GM21526 (cell line): ENCODE results near the gene YKT6.
"Not testable (repeated sequence)": the region's sequence is repeated elsewhere in the genome, so short reads cannot be mapped to it uniquely, and the experiment has no call there.

Experiments
- ATAC-seq: cut with Tn5 transposase; IDR thresholded peaks from one replicate; pipeline ENCODE4 v1.9.1; 2021; ENCODE audit warnings: moderate library complexity; ENCODE audit not compliant: unreplicated experiment, low FRiP score

The YKT6 gene

DNA sequence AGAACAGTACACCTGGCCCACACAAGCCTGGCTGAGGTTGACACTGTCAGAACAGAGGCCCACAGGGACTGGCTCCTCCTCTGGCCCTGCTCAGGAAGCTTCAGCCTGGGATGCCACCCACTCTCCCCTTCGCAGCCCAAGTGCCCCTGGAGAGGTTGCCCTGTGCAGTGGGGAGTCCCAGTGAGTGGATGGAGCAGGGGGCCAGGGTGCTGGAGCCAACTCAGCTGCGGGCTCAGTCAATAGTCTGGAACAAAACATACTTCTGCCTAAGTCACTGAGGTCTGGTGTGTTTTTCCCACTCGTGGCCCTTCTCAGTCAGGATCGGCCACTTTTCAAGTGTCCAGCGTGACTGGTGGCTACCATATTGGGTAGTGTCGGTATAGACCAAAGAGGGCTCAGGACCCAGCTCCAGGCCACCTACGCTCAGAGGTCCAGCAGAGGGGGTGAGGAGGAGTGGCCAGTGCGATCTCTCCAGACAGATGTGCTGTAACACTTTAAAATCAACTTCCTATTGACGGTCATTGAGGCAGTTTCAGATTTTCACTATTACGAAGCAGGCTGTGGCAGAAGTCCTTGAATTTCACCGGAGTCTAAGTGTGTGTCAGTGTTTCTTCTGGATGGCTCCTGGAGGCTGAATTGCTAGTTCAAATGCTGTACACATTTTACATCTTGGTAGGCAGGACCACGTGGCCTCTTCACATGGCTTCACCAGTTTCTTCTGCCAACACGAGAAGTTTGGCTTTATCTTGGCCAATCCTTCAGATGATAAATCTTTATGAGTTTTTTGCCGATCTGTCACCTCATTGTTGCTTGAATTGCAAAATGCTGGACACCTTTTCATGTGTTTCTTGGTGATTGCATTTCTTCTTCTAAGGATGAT is 10.5 kb upstream of the YKT6 start:
- no peak for ATAC-seq

DNA sequence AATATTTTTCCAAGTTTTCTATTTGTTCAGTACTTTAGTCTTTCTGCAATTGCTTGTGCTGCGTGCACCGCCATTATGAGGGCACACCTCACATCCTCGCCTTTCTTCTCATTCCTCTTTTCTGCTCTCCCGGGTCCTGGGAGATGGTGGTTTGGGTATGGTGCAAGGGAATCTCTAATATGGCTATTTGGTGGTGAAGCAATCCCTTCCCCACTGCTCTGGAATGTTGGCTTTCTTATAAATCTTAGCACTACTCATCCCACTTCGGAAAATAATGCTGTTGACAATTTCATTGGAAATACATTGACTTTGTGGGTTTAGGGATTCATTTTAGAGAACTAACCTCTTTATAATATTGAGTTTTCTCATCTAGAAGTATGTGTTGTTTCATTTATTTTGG is 9.6 kb upstream of the YKT6 start:
- no peak for ATAC-seq

- ATAC-seq: no peak
Observed at GRCh38 chr7:44193011-44193802, 7.6 kb upstream of the YKT6 start.

- ATAC-seq: no peak
Observed at GRCh38 chr7:44194069-44194468, 6.7 kb upstream of the YKT6 start.

DNA sequence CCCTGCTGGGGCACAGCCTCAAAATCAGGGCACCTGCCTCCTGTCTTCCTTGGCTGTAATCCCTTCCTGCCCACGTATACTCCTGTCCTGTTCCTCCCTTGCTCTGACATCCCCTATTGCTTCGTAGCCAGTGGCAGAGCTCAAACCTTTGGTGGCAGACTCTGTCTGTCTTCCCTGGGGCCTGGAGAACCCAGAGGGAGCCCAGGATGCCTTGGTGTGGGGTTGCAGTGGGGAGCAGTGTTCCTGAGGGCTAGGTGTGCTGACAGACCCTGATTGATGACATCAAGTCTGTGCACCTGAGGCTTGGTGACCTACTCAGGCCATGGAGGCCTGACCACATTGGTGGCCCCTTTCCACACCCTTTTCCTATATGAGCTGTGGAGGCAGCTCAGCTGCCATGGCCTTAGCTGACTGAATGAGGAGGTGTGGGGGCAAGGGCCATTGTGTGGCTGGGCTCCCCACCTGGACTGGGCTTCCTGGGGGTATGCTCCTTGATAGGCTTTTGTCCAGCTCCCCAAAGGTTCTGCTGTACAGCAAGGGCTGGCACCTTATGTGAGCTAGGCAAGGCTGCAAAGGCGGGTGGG is 6.1 kb upstream of the YKT6 start:
- no peak for ATAC-seq

GRCh38 chr7:44195889-44196288 is 4.9 kb upstream of the YKT6 start:
- no peak for ATAC-seq

- no peak for ATAC-seq
Observed at GRCh38 chr7:44196450-44196872, 4.3 kb upstream of the YKT6 start.

DNA sequence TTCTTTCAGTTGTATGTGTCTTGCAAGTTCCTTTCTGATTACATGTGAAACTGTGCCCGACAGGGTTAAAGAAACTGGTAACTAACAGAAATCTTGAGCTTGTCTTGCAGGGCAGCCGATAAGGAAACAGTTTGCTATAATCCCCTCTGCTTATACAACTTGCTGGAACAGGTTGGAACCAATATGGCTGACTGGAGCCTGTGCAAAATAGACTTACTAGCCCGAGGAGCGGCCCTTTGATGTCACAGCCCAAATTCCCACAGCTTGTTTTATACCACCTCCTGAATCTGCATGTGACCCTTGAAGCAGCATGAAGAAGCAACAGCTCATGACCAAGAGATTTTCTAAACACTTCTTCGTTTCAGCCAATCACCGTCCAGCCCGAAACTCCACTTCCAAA is 3.3 kb upstream of the YKT6 start:
- no peak for ATAC-seq

- not testable (repeated sequence) for ATAC-seq
Observed at GRCh38 chr7:44200163-44200562, 615 bp upstream of the YKT6 start.

GRCh38 chr7:44201813-44202212 is 1.0 kb downstream of the YKT6 start:
- ATAC-seq: no peak

- no peak for ATAC-seq
Observed at GRCh38 chr7:44206008-44206407, 5.2 kb downstream of the YKT6 start.

DNA sequence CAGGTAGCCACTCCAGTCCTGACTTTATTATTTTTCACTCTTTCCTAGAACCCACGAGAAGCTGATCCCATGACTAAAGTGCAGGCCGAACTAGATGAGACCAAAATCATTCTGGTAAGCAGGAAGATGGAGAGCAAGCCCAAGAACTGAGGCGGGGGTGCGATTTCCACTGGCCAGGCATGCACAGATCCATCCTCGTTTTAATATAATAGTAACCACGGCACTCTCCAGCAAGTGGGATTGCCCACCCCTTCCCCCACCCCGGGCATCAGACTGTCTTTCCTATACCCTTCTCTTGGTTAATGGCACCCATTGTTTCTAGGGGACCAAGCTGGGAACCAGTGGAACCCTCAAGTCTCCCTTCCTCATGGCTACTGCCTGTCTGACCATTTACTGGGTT is 7.3 kb downstream of the YKT6 start:
- no peak for ATAC-seq

DNA sequence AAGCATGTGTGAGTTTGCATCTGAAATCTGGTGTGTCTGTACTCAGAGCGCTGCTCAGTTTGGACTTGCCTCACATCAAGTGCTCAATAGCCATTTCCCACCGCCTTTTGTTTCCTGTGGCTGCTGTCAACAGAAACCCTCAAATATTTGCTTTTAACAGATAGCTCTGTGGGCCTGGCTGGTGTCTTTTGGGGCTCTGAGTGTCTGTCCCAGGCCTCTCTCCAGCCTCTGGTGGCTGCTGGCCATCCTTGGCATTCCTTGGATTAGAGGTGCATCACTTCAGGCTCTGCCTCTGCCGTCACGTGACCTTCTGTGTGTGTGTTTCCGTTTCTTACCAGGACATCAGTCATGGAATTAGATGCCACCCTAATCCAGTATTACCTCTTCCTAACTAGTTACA is 9.3 kb downstream of the YKT6 start:
- no peak for ATAC-seq

DNA sequence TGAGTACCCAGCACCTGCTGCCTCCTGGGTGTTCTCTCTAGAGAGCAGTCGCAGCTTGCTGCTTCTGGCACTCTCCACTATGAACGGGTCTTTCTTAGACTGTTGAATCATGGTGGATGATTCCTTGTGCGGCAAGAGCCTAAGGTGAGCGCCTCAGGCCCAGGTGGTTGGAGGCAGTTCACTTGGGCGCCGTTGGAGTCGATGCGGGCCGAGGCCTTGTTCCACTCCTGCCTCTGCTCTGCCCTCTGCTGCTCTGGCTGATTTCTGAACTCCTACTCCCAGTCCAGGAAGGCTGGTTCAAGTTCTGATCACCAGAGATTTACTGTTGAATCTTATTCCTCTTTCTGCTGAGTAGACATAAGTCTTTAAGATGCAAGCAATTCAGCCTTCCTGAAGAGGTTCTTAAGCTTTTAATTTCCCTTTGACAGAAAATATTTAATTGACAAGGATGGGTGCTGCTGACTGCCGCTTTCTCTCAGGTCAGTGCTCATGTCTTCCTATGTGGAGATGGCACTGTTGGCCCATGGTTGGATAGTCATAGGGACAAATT is 10.4 kb downstream of the YKT6 start:
- ATAC-seq: no peak

GRCh38 chr7:44212018-44212417 is 11.2 kb downstream of the YKT6 start:
- ATAC-seq: no peak

DNA sequence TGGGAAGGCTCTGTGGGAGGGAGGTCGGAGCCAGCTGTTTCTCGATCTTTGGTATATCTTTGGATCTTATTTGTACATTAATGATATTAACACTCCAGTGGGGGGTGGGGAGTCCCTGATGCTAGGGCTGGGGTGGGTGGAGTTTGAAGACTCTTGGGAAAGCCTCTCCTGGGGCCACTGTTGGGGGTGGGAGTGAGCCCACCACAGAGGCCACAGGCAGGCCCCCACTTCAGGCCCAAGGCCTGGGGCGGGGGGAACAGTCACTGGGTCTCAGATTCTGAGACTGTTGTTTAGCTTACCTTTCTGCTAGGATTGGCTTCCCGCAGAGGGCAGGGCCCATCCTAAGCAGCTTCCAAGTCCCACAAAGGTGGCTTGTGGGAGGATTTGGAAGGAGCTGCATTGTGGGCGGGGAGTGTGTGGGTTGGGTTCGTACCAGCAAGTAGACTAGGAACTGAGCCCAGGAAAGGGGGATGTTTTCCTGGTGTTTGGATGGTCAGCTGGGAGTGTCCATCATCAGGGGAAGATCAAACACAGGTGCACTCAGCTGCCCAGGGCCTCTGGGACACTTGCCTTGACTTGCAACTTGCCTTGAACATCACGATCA is 11.9 kb downstream of the YKT6 start:
- no peak for ATAC-seq

DNA sequence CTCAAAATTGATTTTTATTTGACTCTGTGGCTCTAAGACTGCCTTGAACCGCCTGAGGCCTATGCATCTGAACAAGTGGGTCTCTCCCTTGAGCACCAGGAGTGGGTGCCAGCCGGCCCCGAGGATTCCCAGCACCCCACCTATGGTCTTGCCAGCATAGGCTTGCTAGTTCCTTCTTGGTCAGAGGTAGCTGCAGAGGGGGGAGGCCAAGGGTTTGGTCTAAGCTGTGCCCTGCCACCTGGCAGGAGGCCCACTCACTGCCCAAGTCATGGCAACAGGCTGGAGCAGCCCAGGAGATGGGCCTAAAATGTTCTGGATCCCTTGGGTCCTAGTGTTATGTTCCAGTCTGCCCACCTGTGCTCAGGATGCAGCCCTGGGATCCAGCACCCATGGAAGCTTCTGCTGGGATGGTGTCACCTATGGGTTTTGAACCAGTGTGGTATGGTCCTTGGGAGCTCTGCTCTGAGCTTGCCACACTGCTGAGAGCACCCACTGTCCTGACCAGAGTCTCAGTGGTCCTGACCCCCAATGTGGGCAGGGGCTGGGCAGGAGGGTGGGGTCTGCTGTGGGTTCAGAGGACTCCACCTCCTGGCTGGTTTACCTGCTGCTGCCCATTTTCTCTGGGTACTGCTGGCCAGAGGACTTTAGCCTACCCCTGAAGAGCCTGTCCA is 12.6 kb downstream of the YKT6 start:
- ATAC-seq: no peak

- no peak for ATAC-seq
Observed at GRCh38 chr7:44213877-44214388, 13.2 kb downstream of the YKT6 start.

DNA sequence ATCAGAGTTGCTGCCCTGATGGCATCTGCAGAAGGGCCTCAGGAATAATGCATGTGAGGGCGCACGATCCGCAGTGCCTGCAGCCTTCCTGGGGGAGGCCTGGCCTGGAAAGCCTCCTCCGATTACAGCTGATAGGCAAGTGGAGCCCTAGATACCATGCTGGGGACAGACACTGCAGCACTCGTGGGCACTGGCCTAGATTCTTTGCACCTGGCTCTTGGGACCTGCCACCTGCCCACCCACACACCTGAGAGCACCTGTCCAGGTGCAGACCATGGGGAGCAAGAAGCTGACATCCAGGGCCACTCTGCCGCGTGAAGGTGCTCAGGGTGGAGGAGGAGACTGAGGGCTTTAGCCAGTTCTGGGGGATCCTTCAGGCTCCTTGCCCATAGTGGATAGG is 14.8 kb downstream of the YKT6 start:
- ATAC-seq: no peak

GRCh38 chr7:44216019-44216418 is 15.2 kb downstream of the YKT6 start:
- no peak for ATAC-seq
